Fibroblast of skin of scalp (primary cell): ENCODE measurements around the gene SLC34A1.
"Not testable (repeated sequence)": the region's sequence is repeated elsewhere in the genome, so short reads cannot be mapped to it uniquely, and the experiment has no call there.

Source experiments
- DNase-seq: peaks from one replicate; pipeline ENCODE4 v3.0.0-alpha.2; 2013

Gene SLC34A1

DNA sequence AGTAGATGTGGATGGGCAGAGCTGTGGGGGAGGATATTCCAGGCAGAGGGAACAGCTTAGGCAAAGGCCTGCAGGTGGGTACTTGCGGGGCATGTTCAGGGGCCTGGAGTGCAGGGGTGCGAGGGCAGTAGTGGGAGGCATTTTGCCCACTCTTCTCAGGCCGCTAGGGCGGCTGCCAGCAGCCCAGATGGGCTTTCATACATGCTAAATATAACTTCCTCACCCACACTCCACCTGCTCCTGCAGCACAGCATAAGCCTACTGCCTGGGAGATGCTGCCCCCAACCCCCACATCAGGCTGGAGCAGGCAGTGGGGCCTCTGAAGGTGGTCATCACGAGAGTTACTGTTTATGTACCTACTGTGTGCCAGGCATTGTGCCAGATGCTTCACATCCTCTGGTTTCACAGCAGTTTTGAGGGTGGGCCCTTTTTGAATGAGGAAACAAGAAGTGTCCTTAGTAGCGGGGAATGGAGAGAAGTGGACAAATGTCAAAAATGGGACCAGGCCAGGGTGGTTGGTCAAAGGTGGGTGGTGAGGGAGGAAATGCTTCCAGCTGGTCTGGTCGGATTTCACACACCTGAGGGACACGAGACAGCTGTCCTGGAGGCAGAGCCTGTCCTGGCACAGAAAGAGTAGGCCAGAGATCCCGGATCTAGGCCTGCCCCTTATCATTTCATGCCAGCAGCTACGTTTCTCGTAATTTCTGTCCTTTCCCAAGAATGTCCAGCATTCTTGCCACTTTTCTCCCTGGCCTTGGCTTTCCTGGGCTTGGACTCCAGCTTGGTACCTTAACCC is 14.4 kb upstream of the SLC34A1 start:
- DNase-seq, result no peak

DNA sequence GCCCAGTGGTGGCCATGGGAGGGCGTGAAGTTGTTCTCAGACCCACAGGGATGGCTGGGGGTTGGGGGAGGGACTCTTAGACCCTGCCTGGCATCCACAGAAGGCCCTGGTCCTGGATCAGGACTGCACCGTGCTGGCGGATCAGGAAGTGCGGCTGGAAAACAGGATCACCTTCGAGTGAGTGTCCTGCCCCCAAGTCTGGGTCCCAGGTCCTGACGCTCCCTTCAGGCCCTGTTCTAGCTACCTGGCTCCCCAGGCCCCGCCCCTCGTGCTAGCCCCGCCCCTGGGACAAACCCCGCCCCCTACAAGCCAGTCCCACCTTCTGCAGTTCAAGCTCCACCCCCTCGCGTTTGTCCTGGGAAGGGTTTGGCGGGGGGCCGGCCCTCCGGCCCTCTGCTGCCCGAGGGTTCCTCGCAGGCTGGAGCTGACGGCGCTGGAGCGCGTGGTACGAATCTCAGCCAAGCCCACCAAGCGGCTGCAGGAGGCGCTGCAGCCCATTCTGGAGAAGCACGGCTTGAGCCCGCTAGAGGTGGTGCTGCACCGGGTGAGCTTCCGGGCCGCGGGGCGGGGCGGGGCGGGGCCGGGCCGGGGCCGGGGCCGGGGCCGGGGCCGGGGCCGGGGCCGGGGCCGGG is 13.6 kb upstream of the SLC34A1 start:
- peak; percentile 85 for DNase-seq

DNA sequence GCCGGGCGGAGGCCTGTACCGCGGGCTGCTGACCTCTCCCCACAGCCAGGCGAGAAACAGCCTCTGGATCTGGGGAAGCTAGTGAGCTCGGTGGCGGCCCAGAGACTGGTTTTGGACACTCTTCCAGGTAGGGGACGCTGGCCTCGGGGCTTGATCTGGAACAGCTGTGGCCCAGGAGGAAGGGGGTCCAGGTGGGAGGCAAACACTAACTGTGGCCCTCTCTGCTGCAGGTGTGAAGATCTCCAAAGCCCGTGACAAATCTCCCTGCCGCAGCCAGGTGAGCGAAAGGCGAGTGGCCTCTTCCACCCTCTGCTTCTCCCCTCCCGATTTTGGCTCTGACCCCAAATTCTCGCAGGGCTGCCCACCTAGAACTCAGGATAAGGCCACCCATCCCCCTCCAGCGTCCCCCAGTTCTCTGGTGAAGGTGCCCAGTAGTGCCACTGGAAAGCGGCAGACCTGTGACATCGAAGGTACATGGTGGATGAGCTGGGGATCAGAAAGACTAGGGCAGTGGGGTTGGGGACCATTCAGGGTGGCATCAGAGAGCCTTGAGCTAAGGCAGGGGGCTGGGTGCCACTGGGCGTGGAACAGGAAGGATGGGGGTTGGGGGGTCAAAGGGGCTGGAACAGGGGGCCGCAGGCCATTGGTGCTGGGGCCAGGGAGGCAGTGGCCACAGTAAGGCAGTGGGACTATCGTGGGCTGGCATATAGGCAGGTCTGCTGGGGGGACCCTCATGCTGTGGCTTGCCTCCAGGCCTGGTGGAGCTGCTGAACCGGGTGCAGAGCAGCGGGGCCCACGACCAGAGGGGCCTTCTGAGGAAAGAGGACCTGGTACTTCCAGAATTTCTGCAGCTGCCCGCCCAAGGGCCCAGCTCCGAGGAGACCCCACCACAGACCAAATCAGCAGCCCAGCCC is 12.9 kb upstream of the SLC34A1 start:
- DNase-seq, result no peak

DNA sequence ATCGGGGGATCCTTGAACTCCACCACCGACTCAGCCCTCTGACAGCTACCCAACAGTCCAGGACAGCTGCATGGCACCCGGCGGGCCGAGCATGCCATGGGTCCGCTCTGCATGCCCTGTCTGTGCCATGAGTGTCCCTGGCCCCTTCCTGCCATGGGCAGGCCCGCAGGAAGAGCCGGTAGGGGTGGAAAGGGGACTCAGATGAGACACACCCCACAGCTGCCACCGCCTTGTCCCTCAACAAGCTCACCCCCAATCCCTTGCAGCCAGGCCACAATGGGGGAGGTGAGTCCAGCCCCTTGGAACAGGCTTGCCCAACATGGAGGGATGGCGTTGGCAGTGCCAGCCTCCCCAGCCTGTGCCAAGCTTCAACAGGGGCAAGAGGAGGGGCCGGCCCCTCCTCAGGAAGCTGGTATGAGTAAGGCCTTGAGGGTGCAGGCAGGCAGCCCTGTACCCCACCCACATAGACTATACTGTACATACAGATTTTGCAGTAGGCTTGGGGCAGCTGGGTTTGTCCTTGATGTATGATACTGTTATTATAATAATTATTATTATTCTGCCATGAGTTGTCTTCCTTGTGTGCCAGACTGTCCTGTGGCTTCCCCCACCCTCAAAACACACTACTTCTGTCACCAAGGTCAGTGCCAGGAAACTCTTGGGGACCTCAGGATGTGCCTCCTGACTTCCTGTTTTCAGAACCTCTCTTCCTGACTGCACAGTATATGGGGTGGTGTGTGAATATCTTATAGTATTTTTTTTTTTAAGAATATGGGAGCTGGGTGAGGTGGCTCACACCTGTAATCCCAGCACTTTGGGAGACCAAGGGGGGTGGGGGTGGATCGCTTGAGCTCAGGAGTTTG is 12.0 kb upstream of the SLC34A1 start:
- DNase-seq, result no peak

DNA sequence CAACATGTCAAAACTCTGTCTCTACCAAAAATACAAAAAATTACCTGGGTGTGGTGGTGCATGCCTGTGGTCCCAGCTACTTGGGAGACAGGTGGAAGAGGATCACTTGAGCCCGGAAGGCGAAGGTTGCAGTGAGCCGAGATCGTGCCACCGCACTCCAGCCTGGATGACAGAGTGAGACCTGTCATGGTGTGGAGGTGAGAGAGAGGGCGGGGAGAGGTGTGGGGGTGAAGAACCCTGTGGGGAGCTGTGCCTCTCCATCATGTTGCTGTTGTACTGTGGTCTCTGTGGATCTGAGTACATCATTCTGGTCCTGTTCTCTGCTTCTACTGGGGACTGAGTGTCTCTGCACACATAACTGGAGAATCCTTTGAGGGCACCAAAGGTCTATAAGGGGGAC is 11.3 kb upstream of the SLC34A1 start:
- DNase-seq, result no peak

DNA sequence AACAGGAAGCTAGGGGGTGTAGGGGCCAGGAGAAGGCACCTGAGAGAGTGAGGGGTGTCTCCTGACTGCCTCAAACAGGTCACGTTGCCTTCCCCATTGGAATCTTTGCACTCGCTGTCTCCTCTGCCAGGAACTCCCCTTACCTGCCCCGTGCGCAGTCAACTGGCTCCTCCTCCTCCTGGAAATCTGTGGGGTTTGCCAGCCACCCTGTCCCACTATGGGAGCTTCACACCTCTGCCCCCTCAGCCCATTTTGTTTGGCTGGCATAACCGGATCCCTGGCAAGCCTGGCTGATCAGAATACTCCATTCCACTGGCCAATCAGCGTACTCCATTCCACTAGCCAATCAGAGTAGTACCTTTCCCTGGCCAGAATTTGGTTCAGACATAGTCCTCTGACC is 10.4 kb upstream of the SLC34A1 start:
- DNase-seq, result no peak

DNA sequence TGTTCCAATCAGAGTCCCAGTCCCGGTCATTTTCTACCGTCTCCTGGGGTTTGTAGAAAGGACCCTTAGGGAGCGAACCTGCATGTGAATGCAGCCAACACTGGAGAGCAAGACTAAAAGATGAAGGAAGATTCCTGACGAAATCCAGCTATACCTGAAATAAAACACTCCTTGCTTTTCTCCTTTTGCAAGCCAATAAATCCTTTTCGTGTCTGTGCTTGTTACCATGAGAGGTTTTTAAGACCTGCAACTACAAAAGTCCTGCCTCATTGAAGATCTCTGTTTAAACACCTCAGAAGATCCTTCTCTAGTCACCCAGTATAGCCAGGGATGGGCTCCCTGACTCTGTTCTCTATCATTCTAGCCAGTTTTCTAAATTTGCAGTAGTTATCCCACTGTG is 10.0 kb upstream of the SLC34A1 start:
- DNase-seq, result no peak

DNA sequence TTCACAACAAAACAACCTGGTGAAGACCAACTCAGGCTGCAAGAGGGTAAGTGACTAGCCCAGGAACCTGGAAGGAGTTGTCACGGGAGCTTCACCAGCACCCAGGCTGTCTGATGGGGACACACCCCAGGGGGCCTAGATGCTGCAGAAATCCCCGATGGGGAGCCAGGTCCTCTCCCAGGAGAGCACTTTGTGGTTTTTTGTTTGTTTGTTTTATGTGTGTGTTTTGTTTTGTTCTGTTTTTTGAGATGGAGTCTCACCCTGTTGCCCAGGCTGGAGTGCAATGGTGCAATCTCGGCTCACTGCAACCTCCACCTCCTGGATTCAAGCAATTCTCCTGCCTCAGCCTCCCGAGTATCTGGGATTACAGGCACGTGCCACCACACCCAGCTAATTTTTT is 8.7 kb upstream of the SLC34A1 start:
- not testable (repeated sequence) for DNase-seq

DNA sequence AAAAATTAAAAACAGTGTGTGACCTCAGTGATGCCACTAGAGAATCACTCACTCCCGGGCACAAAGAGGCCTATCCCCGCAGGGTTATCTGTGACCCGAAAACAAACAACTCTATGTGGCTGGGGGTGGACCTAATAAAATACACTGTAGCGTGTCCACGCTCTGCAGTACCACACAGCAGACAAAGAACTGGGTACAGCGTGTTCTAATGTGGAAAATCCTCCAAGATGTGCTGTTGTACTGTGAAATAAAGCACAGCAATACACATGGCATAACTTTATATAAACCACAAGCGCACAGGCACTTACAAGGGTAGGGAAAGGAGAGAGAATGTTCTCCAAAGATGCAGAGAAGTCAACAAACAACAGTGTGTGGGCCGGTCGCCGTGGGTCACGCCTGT is 8.1 kb upstream of the SLC34A1 start:
- no peak for DNase-seq

DNA sequence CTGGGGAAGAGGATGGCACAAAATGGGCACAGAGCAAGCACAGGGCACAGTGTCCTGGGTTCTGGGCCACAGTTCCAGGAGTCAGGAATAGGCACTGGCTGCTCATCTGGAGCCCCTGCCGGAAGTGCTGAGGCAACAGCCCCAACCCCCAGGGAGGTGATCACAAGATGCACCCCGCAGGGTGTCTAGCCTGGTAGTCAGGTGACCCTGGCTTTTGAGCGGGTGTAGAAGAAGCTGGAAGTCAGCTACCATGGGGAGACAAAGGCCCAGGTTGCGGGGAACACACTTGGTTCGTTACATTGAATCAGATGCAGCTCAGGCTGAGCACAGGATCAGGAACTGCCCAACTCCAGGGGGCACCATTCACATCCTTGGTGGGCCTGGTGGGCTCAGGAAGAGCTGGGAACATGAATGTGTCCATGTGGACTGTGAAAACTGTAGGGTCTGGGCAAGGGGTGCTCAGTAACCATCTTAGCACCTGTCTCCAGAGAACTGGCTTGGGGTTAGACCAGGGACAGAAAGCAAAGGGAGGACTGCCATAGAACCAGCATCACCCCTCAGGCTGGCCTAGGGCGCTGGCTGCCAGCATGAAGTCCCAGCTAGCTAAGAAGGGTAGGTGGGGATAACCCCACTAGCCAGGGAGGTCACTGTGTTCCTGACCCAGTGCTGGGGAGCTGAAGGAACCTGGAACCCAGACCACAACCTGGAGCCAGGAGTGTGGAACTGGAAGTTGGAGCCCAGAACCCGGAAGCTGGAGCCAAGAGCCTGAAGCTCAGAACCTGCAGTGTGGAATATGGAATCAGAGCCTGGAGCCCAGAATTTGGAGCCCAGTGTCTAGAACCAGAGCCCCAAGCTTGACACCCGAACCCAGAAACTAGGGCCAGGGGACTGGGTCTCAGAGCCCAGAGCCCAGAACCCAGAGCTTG is 6.1 kb upstream of the SLC34A1 start:
- DNase-seq, result no peak

DNA sequence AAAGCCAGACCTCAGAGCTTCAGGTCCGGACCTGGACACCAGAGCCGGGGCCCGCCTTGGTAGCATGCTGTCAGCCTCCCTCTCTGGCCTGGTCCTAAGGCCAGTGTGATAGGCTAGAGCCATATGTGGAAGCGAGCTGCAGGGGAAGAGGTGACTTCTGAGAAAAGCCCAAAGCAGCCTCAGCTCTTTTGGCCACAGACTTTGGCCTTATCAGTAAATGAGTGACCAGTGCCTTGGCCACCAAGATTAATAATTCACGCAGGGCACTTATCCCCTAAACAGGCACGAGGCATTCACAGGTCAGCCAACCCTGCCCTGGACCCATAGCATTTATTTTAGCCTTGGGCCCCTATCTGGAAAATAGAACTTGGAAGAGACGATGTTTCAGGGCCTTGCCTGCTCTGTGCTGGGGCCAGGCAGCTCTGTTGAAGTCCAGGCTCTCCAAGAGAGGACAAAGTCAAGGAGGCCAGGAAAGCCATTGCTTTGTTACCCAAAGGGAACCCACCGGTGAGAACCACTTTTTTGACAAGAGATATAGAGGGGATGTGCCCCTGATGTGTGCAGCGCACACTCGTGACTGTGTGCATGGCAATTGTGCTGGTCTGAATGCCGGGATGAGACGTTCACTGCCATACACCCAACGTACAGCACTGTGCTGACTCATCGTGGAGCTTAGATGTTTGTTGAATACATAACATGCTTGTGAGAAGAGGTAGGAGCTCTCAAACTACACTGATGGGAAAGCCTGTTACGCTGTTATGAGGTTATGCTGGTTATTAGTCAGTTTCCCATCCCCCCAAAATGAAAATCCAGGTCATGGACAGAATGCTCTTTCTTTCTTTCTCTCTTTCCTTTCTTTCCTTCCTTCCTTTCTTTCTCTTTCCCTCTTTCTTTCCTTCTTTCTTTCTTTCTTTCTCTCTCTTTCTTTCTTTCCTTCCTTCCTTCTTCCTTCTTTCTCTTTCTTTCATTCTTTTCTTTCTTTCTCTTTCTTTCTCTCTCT is 5.0 kb upstream of the SLC34A1 start:
- DNase-seq, result peak; percentile 76

DNA sequence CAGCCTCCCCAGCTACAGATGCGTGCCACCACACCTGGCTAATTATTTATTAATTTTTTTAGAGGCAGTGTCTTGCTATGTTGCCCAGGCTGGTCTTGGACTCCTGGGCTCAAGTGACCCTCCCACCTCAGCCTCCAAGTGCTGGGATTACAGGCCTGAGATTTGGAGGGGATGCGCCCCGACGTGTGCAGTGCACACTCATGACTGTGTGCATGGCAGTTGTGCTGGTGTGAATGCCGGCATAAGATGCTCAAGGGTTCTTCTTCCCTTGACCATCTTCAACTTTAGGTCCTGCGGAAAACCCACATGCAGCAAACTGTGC is 3.5 kb upstream of the SLC34A1 start:
- DNase-seq, result no peak

DNA sequence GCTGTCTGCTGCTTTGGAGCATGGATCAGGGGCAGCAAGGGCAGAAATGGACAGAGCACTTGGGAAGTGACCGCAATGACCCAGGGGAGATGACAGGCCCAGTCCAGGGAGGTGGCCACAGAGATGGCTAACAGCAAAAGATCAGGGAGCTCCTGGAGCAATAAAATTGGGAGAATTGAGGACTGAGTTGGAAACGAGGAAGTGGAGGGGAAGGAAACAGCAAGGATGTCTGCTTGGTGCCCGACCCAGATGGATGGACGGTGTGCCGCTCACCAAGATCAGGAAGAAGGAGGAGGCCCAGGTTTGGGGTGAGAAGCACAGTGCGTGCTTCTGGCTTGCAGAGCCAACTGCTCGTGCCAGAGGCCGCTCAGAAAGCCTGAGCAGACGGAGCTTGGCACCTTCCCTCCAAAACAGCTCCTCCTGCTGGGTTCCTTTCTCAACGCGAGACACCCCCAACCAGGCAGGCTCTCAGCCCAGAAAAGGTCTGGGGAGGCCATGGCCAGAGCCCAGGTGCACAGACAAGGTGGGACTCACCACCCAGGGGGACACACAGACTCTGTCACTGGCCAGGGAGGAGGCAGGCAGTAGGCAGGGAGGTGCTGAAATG is 1.7 kb upstream of the SLC34A1 start:
- no peak for DNase-seq

DNA sequence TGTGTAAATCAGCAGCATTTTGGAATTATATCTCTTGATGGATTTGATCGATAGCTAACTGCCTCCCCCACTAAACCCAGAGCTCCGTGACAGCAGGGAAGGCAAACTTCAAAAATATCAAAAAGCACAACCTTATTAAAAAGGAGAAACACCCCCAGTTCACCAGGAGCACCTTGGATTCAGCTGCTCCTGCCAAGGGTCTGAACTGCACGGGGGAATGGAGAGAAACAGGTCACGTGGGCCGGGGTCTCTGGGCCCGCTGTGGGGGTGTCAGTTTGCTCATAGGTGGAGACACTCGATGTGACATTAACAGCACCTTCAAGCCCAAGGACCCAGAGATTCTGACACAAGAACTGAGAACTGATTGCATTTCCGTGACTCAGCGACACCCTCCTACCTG is 1.1 kb upstream of the SLC34A1 start:
- no peak for DNase-seq

DNA sequence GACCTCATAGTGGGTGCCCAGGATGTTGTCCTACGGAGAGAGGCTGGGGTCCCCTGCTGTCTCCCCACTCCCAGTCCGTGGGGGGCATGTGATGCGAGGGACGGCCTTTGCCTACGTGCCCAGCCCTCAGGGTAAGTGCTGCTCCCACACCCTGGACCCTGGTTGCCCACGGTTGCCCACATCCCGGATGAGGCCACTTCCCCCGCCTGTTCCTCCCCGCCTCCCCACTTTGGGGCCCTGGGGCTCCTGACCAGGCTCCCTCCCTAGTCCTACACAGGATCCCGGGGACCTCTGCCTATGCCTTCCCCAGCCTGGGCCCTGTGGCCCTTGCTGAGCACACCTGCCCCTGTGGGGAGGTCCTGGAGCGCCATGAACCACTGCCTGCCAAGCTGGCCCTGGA is 1.5 kb downstream of the SLC34A1 start:
- DNase-seq, result no peak

DNA sequence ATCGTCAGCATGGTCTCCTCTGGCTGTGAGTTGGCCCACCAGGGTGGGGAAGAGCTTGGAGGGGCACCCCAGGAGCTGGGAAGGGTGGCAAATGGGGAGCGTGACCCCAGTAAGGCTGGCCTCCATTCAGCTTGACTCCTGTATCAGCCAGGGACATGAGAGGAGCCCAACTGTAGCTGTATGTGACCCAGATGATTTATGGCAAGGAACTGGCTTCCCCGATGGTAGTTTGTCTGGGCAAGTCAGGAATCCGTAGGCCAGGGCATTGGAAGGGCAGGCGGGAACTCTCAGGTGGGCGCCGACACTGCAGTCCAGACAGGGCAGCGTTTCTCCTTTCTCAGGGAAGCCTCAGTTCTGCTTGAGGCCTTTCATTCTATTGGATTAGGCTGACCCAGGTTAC is 2.3 kb downstream of the SLC34A1 start:
- DNase-seq, result no peak

DNA sequence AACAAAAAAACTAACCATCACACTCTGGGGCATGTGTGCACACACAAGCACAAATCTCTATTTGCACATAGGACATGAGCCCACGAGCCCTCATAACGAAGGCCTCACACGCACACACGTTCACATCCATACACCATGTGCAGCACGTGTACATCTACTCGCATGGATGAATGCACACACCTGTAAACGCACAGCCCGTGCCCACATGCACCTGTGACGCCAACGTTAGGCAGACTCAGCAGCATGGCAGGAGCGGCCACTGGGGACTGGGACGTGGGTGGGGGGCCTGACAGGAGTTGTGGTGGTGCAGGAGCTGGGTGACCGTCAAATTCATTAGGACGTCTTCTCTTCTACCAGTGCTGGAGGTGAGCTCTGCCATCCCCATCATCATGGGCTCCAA is 3.2 kb downstream of the SLC34A1 start:
- no peak for DNase-seq

DNA sequence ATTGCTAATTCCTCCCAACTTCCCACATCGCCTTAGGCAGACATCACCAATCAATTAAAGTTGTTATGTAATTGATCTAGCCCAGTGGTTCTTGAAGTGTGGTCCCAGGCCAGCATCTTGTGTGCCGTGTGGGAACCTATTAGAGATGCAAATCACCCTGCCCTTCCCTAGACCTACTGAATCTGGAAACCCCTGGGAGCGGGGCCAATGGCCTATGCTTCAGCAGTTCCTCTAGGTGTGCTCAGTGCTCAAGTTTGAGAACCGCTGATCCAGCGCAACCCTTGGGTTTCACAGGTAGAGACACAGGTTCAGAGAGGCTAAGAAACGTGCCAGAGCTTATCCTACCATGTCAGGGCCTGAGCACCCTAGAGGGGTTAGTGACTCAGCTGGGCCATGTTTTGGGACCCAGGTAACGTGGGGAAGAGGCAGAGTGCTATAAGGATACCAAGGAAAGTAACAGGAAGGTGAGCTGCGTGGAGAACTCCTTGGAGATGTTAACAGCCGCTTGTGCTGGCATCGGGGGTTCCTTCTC is 4.4 kb downstream of the SLC34A1 start:
- no peak for DNase-seq
